Measurements from ENCODE around the gene LINGO1. TPM values are rescaled to one million over a fixed set of nuclear protein-coding genes. Genes with fewer than 3 reads are reported as not detected.
A peak's percentile ranks its signal among the peaks of the same experiment; 100 is the strongest.

Gene LINGO1
- total RNA-seq, 2 experiments from 2014 or later, result not detected

GRCh38 chr15:77665530-77666295 is 33.0 kb upstream of the LINGO1 start:
- Mint-ChIP-seq H3K27ac (no peak overlapping the region), H3K36me3 (ENCODE audit: low read depth) (no peaks in the 10 kb centered on the region), H3K4me1 (no peaks in the 10 kb centered on the region), H3K27me3 (peaks cover 14% of the 10 kb centered on the region), H3K9me3 (no peaks in the 10 kb centered on the region), H3K4me3 (no peak overlapping the region)
- DNase-seq, result no peak
- CTCF ChIA-PET, result no interaction called here
- POLR2A ChIA-PET, result no interaction called here

- no peaks in the 10 kb centered on the region for H3K9me3 Mint-ChIP-seq
- ChIA-PET POLR2A (no interaction called here), CTCF (no interaction called here)
- H3K27ac Mint-ChIP-seq, result no peak overlapping the region
- DNase-seq, result no peak
- H3K27me3 Mint-ChIP-seq, result peaks cover 7% of the 10 kb centered on the region
- no peaks in the 10 kb centered on the region for H3K36me3 Mint-ChIP-seq (ENCODE audit: low read depth)
- H3K4me1 Mint-ChIP-seq, result no peaks in the 10 kb centered on the region
- no peak overlapping the region for H3K4me3 Mint-ChIP-seq
Observed at GRCh38 chr15:77664428-77664827, 31.7 kb upstream of the LINGO1 start.

GRCh38 chr15:77663256-77663655 is 30.5 kb upstream of the LINGO1 start:
- H3K9me3 Mint-ChIP-seq, result no peaks in the 10 kb centered on the region
- no peaks in the 10 kb centered on the region for H3K36me3 Mint-ChIP-seq (ENCODE audit: low read depth)
- DNase-seq, result no peak
- H3K4me1 Mint-ChIP-seq, result no peaks in the 10 kb centered on the region
- peaks cover 6% of the 10 kb centered on the region for H3K27me3 Mint-ChIP-seq
- no peak overlapping the region for H3K27ac Mint-ChIP-seq
- H3K4me3 Mint-ChIP-seq, result no peak overlapping the region
- POLR2A ChIA-PET, result no interaction called here
- CTCF ChIA-PET, result no interaction called here

- no peaks in the 10 kb centered on the region for H3K36me3 Mint-ChIP-seq (ENCODE audit: low read depth)
- H3K9me3 Mint-ChIP-seq, result no peaks in the 10 kb centered on the region
- H3K27me3 Mint-ChIP-seq, result peaks cover 7% of the 10 kb centered on the region
- no peak overlapping the region for H3K4me3 Mint-ChIP-seq
- peak; percentile 33 for DNase-seq
- POLR2A ChIA-PET, result no interaction called here
- CTCF ChIA-PET, result no interaction called here
- no peak overlapping the region for H3K27ac Mint-ChIP-seq
- H3K4me1 Mint-ChIP-seq, result no peaks in the 10 kb centered on the region
Observed at GRCh38 chr15:77659350-77660321, 26.9 kb upstream of the LINGO1 start.

- Mint-ChIP-seq H3K27ac (no peak overlapping the region), H3K9me3 (no peaks in the 10 kb centered on the region), H3K4me1 (no peaks in the 10 kb centered on the region), H3K4me3 (no peak overlapping the region), H3K27me3 (peaks cover 7% of the 10 kb centered on the region), H3K36me3 (ENCODE audit: low read depth) (no peaks in the 10 kb centered on the region)
- DNase-seq, result no peak
- ChIA-PET POLR2A (no interaction called here), CTCF (no interaction called here)
Observed at GRCh38 chr15:77658304-77658703, 25.6 kb upstream of the LINGO1 start.

- CTCF ChIA-PET, result no interaction called here
- H3K9me3 Mint-ChIP-seq, result no peaks in the 10 kb centered on the region
- POLR2A ChIA-PET, result no interaction called here
- no peak overlapping the region for H3K27ac Mint-ChIP-seq
- no peak for DNase-seq
- H3K4me3 Mint-ChIP-seq, result no peak overlapping the region
- peaks cover 7% of the 10 kb centered on the region for H3K27me3 Mint-ChIP-seq
- no peaks in the 10 kb centered on the region for H3K36me3 Mint-ChIP-seq (ENCODE audit: low read depth)
- no peaks in the 10 kb centered on the region for H3K4me1 Mint-ChIP-seq
Observed at GRCh38 chr15:77657634-77658238, 25.0 kb upstream of the LINGO1 start.

GRCh38 chr15:77656294-77656693 is 23.6 kb upstream of the LINGO1 start:
- Mint-ChIP-seq H3K27ac (no peak overlapping the region), H3K4me3 (no peak overlapping the region), H3K4me1 (no peaks in the 10 kb centered on the region), H3K9me3 (no peaks in the 10 kb centered on the region), H3K36me3 (ENCODE audit: low read depth) (no peaks in the 10 kb centered on the region), H3K27me3 (peaks cover 7% of the 10 kb centered on the region)
- CTCF ChIA-PET, result interaction anchor here (1.4 kb wide), 1 partner anchor 22 kb away, joined by 4 read pairs; no protein-coding TSS in a partner anchor
- no peak for DNase-seq
- POLR2A ChIA-PET, result no interaction called here

- POLR2A ChIA-PET, result no interaction called here
- CTCF ChIA-PET, result interaction anchor here (1.0 kb wide), 1 partner anchor 21 kb away, joined by 3 read pairs; no protein-coding TSS in a partner anchor
- H3K9me3 Mint-ChIP-seq, result no peaks in the 10 kb centered on the region
- H3K27ac Mint-ChIP-seq, result no peak overlapping the region
- H3K4me3 Mint-ChIP-seq, result no peak overlapping the region
- H3K36me3 Mint-ChIP-seq (ENCODE audit: low read depth), result no peaks in the 10 kb centered on the region
- no peaks in the 10 kb centered on the region for H3K4me1 Mint-ChIP-seq
- DNase-seq, result no peak
- H3K27me3 Mint-ChIP-seq, result peaks cover 10% of the 10 kb centered on the region
Observed at GRCh38 chr15:77654975-77655374, 22.3 kb upstream of the LINGO1 start.

- Mint-ChIP-seq H3K4me1 (no peaks in the 10 kb centered on the region), H3K27ac (no peak overlapping the region), H3K9me3 (no peaks in the 10 kb centered on the region), H3K36me3 (ENCODE audit: low read depth) (no peaks in the 10 kb centered on the region), H3K27me3 (peaks cover 9% of the 10 kb centered on the region), H3K4me3 (no peak overlapping the region)
- ChIA-PET POLR2A (no interaction called here), CTCF (no interaction called here)
- DNase-seq, result no peak
Observed at GRCh38 chr15:77653832-77654480, 21.2 kb upstream of the LINGO1 start.

- POLR2A ChIA-PET, result no interaction called here
- no peaks in the 10 kb centered on the region for H3K4me1 Mint-ChIP-seq
- H3K27ac Mint-ChIP-seq, result no peak overlapping the region
- H3K27me3 Mint-ChIP-seq, result peaks cover 4% of the 10 kb centered on the region
- CTCF ChIA-PET, result no interaction called here
- no peaks in the 10 kb centered on the region for H3K9me3 Mint-ChIP-seq
- H3K4me3 Mint-ChIP-seq, result no peak overlapping the region
- no peaks in the 10 kb centered on the region for H3K36me3 Mint-ChIP-seq (ENCODE audit: low read depth)
- DNase-seq, result no peak
Observed at GRCh38 chr15:77650265-77650664, 17.6 kb upstream of the LINGO1 start.

- Mint-ChIP-seq H3K36me3 (ENCODE audit: low read depth) (no peaks in the 10 kb centered on the region), H3K4me3 (no peak overlapping the region), H3K9me3 (no peaks in the 10 kb centered on the region), H3K27ac (no peak overlapping the region), H3K4me1 (no peaks in the 10 kb centered on the region), H3K27me3 (peaks cover 3% of the 10 kb centered on the region)
- ChIA-PET CTCF (no interaction called here), POLR2A (no interaction called here)
- DNase-seq, result no peak
Observed at GRCh38 chr15:77649610-77650009, 16.9 kb upstream of the LINGO1 start.

GRCh38 chr15:77649017-77649416 is 16.3 kb upstream of the LINGO1 start:
- H3K4me3 Mint-ChIP-seq, result no peak overlapping the region
- no peaks in the 10 kb centered on the region for H3K9me3 Mint-ChIP-seq
- DNase-seq, result no peak
- no peak overlapping the region for H3K27ac Mint-ChIP-seq
- no peaks in the 10 kb centered on the region for H3K36me3 Mint-ChIP-seq (ENCODE audit: low read depth)
- H3K27me3 Mint-ChIP-seq, result peaks cover 3% of the 10 kb centered on the region
- H3K4me1 Mint-ChIP-seq, result no peaks in the 10 kb centered on the region
- POLR2A ChIA-PET, result no interaction called here
- CTCF ChIA-PET, result no interaction called here

- CTCF ChIA-PET, result no interaction called here
- Mint-ChIP-seq H3K4me3 (no peak overlapping the region), H3K9me3 (no peaks in the 10 kb centered on the region), H3K4me1 (no peaks in the 10 kb centered on the region), H3K27me3 (peaks cover 3% of the 10 kb centered on the region), H3K36me3 (ENCODE audit: low read depth) (no peaks in the 10 kb centered on the region), H3K27ac (no peak overlapping the region)
- no peak for DNase-seq
- POLR2A ChIA-PET, result no interaction called here
Observed at GRCh38 chr15:77647961-77648360, 15.2 kb upstream of the LINGO1 start.
